Stimulated activated CD4-positive, alpha-beta T cell treated with anti-CD3 and anti-CD28 coated beads, TNF-alpha, amount 100 ng/mL, for 48 hours (primary cell): ENCODE results near the gene EFCAB6.

ENCODE experiments used
- DNase-seq, 3 donors: peaks; one replicate each; pipeline ENCODE4 v3.0.0-alpha.2; 2020; ENCODE audit warnings: low read depth in 3 of 3

The EFCAB6 gene

GRCh38 chr22:43745783-43746356 lies 66.2 kb downstream of the EFCAB6 start:
- DNase-seq = no peak

GRCh38 chr22:43745411-43745770 lies 66.7 kb downstream of the EFCAB6 start:
- no peak for DNase-seq

- no peak for DNase-seq
Measured at GRCh38 chr22:43744700-43745410, 67.2 kb downstream of the EFCAB6 start.

- no peak for DNase-seq
Measured at GRCh38 chr22:43743929-43744643, 68.0 kb downstream of the EFCAB6 start.

- DNase-seq = no peak
Measured at GRCh38 chr22:43743131-43743530, 69.0 kb downstream of the EFCAB6 start.

- DNase-seq = no peak
Measured at GRCh38 chr22:43742154-43742950, 69.8 kb downstream of the EFCAB6 start.

- DNase-seq = no peak
Measured at GRCh38 chr22:43740587-43741270, 71.4 kb downstream of the EFCAB6 start.

- DNase-seq = no peak
Measured at GRCh38 chr22:43739851-43740379, 72.2 kb downstream of the EFCAB6 start.

- no peak for DNase-seq
Measured at GRCh38 chr22:43737150-43737828, 74.8 kb downstream of the EFCAB6 start.

- no peak for DNase-seq
Measured at GRCh38 chr22:43736651-43737050, 75.5 kb downstream of the EFCAB6 start.

GRCh38 chr22:43734370-43735150 lies 77.5 kb downstream of the EFCAB6 start:
- DNase-seq = no peak

GRCh38 chr22:43733138-43733537 lies 79.0 kb downstream of the EFCAB6 start:
- DNase-seq = no peak

GRCh38 chr22:43731988-43732387 lies 80.1 kb downstream of the EFCAB6 start:
- DNase-seq = no peak

GRCh38 chr22:43726964-43727543 lies 85.1 kb downstream of the EFCAB6 start:
- DNase-seq = no peak

- no peak for DNase-seq
Measured at GRCh38 chr22:43726322-43726721, 85.8 kb downstream of the EFCAB6 start.

- DNase-seq = no peak
Measured at GRCh38 chr22:43723816-43724215, 88.3 kb downstream of the EFCAB6 start.

- no peak for DNase-seq
Measured at GRCh38 chr22:43722444-43722843, 89.7 kb downstream of the EFCAB6 start.

GRCh38 chr22:43720716-43721115 lies 91.4 kb downstream of the EFCAB6 start:
- no peak for DNase-seq

- no peak for DNase-seq
Measured at GRCh38 chr22:43714104-43714503, 98.0 kb downstream of the EFCAB6 start.

GRCh38 chr22:43711681-43712080 lies 100.4 kb downstream of the EFCAB6 start:
- no peak for DNase-seq
